NCI-H1436 treated with DMSO at 0.1 percent for 48 hours (cell line): ENCODE data around the gene CRHR1.
A peak's percentile ranks its signal among the peaks of the same experiment; 100 is the strongest.

Experiments used
- DNase-seq: peaks from one replicate; lab custom pipeline; 2025; lab: John Stamatoyannopoulos, UW

CRHR1 gene

GRCh38 chr17:45823598-45823997, 39.5 kb downstream of the CRHR1 start:
- DNase-seq = no peak

GRCh38 chr17:45824475-45824874, 40.4 kb downstream of the CRHR1 start:
- DNase-seq = no peak

- no peak for DNase-seq
Measured at GRCh38 chr17:45824901-45825492, 40.9 kb downstream of the CRHR1 start.

GRCh38 chr17:45825792-45826191, 41.7 kb downstream of the CRHR1 start:
- DNase-seq = no peak

GRCh38 chr17:45826919-45827588, 42.9 kb downstream of the CRHR1 start:
- no peak for DNase-seq

GRCh38 chr17:45828171-45828570, 44.1 kb downstream of the CRHR1 start:
- DNase-seq = no peak

- no peak for DNase-seq
Measured at GRCh38 chr17:45828582-45829133, 44.5 kb downstream of the CRHR1 start.

GRCh38 chr17:45833920-45834319, 49.8 kb downstream of the CRHR1 start:
- no peak for DNase-seq

- DNase-seq = no peak
Measured at GRCh38 chr17:45834471-45835396, 50.6 kb downstream of the CRHR1 start.

GRCh38 chr17:45835481-45835880, 51.4 kb downstream of the CRHR1 start:
- no peak for DNase-seq

GRCh38 chr17:45836047-45837044, 52.2 kb downstream of the CRHR1 start:
- DNase-seq = no peak

GRCh38 chr17:45837187-45837586, 53.1 kb downstream of the CRHR1 start:
- DNase-seq = no peak

- no peak for DNase-seq
Measured at GRCh38 chr17:45837603-45838002, 53.5 kb downstream of the CRHR1 start.

GRCh38 chr17:45838751-45839295, 54.7 kb downstream of the CRHR1 start:
- DNase-seq = no peak

GRCh38 chr17:45839442-45839841, 55.3 kb downstream of the CRHR1 start:
- no peak for DNase-seq

- no peak for DNase-seq
Measured at GRCh38 chr17:45841186-45841585, 57.1 kb downstream of the CRHR1 start.

GRCh38 chr17:45841883-45842525, 57.9 kb downstream of the CRHR1 start:
- DNase-seq = peak; percentile 60

GRCh38 chr17:45843722-45844121, 59.6 kb downstream of the CRHR1 start:
- no peak for DNase-seq

- DNase-seq = no peak
Measured at GRCh38 chr17:45844695-45845375, 60.7 kb downstream of the CRHR1 start, which contains the start of gene SPPL2C. SPPL2C (plus strand) TSS chr17:45844881; CDS start chr17:45844907, 26 bp downstream.
